Astrocyte (in vitro differentiated cells and primary cell): ENCODE results near the gene ABHD4. TPM values are rescaled to one million over a fixed set of nuclear protein-coding genes. Genes with fewer than 3 reads are reported as not detected.

Source experiments
- DNase-seq: peaks from one replicate; pipeline ENCODE4 v3.0.0-alpha.2; 2010; ENCODE audit warnings: low read depth
- FAIRE-seq: peaks from 2 replicates; lab custom pipeline; 2011; peaks lifted over from hg19 to GRCh38; lab: Jason Lieb, UNC
- H2AFZ ChIP-seq: 2 replicates; pipeline ENCODE4 v1.6.0; 2012; ENCODE audit warnings: low read depth, low read length, inconsistent platforms
- H3K27ac ChIP-seq: 2 replicates; pipeline ENCODE4 v1.5.1; 2011; ENCODE audit warnings: low read depth, low read length, inconsistent platforms
- H3K27me3 ChIP-seq: 2 replicates; pipeline ENCODE4 v1.6.0; 2011; ENCODE audit warnings: low read length, inconsistent platforms; ENCODE audit not compliant: insufficient read depth
- H3K36me3 ChIP-seq: 2 replicates; pipeline ENCODE4 v1.5.1; 2011; ENCODE audit warnings: low read length, inconsistent platforms; ENCODE audit not compliant: insufficient read depth
- H3K4me1 ChIP-seq: 2 replicates; pipeline ENCODE4 v1.5.1; 2011; ENCODE audit warnings: low read length, inconsistent platforms; ENCODE audit not compliant: insufficient read depth
- H3K4me2 ChIP-seq: 2 replicates; pipeline ENCODE4 v1.6.0; 2012; ENCODE audit warnings: low read length, inconsistent platforms
- H3K4me3 ChIP-seq: 2 replicates; pipeline ENCODE4 v1.5.1; 2011; ENCODE audit warnings: low read depth, mild to moderate bottlenecking, low read length, inconsistent platforms; ENCODE audit not compliant: insufficient read depth
- H3K79me2 ChIP-seq: 2 replicates; pipeline ENCODE4 v1.6.0; 2012; ENCODE audit warnings: mild to moderate bottlenecking, low read length, inconsistent platforms; ENCODE audit not compliant: insufficient read depth
- H3K9ac ChIP-seq: 2 replicates; pipeline ENCODE4 v1.6.0; 2012; ENCODE audit warnings: mild to moderate bottlenecking, low read length, inconsistent platforms
- H3K9me3 ChIP-seq: 2 replicates; pipeline ENCODE4 v1.5.1; 2012; ENCODE audit warnings: low read depth, mild to moderate bottlenecking, low read length, inconsistent platforms; ENCODE audit not compliant: insufficient read depth
- H4K20me1 ChIP-seq: 2 replicates; pipeline ENCODE4 v1.6.0; 2012; ENCODE audit warnings: low read length, inconsistent platforms; ENCODE audit not compliant: insufficient read depth
- H3K27ac Mint-ChIP-seq: one replicate; pipeline ENCODE4 v1.8.0; 2021; ENCODE audit warnings: mild to moderate bottlenecking, mixed read lengths; ENCODE audit not compliant: unreplicated experiment
- H3K27me3 Mint-ChIP-seq: one replicate; pipeline ENCODE4 v1.8.0; 2021; ENCODE audit warnings: low read depth, mixed read lengths; ENCODE audit not compliant: unreplicated experiment
- H3K36me3 Mint-ChIP-seq: one replicate; pipeline ENCODE4 v1.8.0; 2021; ENCODE audit warnings: low read depth, mixed read lengths; ENCODE audit not compliant: unreplicated experiment
- H3K4me1 Mint-ChIP-seq: one replicate; pipeline ENCODE4 v1.8.0; 2021; ENCODE audit warnings: low read depth, mixed read lengths; ENCODE audit not compliant: unreplicated experiment
- H3K4me3 Mint-ChIP-seq: one replicate; pipeline ENCODE4 v1.8.0; 2021; ENCODE audit warnings: mild to moderate bottlenecking, moderate library complexity, mixed read lengths; ENCODE audit not compliant: unreplicated experiment
- H3K9me3 Mint-ChIP-seq: one replicate; pipeline ENCODE4 v1.8.0; 2021; ENCODE audit warnings: mild to moderate bottlenecking, mixed read lengths; ENCODE audit not compliant: unreplicated experiment
- EZH2 ChIP-seq: IDR thresholded peaks from 2 replicates; pipeline ENCODE4 v1.6.1; 2012; ENCODE audit warnings: mild to moderate bottlenecking, low read length, inconsistent platforms; ENCODE audit not compliant: insufficient read depth
- total RNA-seq: library from RNA; stranded (reverse); gene quantifications from 2 replicates; pipeline ENCODE4 v1.2.1, GENCODE V29; 2021
- TF ChIP-seq, protein P1 (sequence below): IDR thresholded peaks from 2 replicates; pipeline ENCODE4 v1.5.1; 2011; ENCODE audit warnings: low read depth, mild to moderate bottlenecking, inconsistent platforms, low read length, moderate library complexity; ENCODE audit not compliant: insufficient read depth

Gene ABHD4
- total RNA-seq, 1 donor from 2014 or later: 52.4 TPM

- DNase-seq: no peak
- Mint-ChIP-seq H3K4me1 (peaks cover 56% of the 10 kb centered on the region), H3K27me3 (no peaks in the 10 kb centered on the region), H3K4me3 (no peak overlapping the region), H3K27ac (no peak overlapping the region), H3K36me3 (peaks cover 5% of the 10 kb centered on the region), H3K9me3 (no peaks in the 10 kb centered on the region)
- Histone ChIP-seq H3K27ac (no peak overlapping the region), H3K4me3 (no peak overlapping the region), H2AFZ (no peak overlapping the region), H3K9me3 (no peaks in the 10 kb centered on the region), H3K9ac (no peak overlapping the region), H3K36me3 (peaks cover 32% of the 10 kb centered on the region), H3K4me2 (no peak overlapping the region), H3K27me3 (no peaks in the 10 kb centered on the region), H3K4me1 (peaks cover 13% of the 10 kb centered on the region), H4K20me1 (peaks cover 47% of the 10 kb centered on the region), H3K79me2 (peaks cover 57% of the 10 kb centered on the region)
- TF ChIP-seq, protein P1, sequence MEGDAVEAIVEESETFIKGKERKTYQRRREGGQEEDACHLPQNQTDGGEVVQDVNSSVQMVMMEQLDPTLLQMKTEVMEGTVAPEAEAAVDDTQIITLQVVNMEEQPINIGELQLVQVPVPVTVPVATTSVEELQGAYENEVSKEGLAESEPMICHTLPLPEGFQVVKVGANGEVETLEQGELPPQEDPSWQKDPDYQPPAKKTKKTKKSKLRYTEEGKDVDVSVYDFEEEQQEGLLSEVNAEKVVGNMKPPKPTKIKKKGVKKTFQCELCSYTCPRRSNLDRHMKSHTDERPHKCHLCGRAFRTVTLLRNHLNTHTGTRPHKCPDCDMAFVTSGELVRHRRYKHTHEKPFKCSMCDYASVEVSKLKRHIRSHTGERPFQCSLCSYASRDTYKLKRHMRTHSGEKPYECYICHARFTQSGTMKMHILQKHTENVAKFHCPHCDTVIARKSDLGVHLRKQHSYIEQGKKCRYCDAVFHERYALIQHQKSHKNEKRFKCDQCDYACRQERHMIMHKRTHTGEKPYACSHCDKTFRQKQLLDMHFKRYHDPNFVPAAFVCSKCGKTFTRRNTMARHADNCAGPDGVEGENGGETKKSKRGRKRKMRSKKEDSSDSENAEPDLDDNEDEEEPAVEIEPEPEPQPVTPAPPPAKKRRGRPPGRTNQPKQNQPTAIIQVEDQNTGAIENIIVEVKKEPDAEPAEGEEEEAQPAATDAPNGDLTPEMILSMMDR: no peak
- TF ChIP-seq EZH2: no peak
- FAIRE-seq: no peak
Observed at GRCh38 chr14:22567437-22567836, 30.7 kb upstream of the ABHD4 start.

GRCh38 chr14:22569106-22569736 lies 28.9 kb upstream of the ABHD4 start:
- no peak overlapping the region for H3K27ac ChIP-seq
- peak overlapping the region; percentile 75 for H3K27ac Mint-ChIP-seq
- no peaks in the 10 kb centered on the region for H3K27me3 Mint-ChIP-seq
- H3K4me2 ChIP-seq: no peak overlapping the region
- H3K9ac ChIP-seq: no peak overlapping the region
- DNase-seq (peak; percentile 33), FAIRE-seq (no peak)
- peaks cover 21% of the 10 kb centered on the region for H3K4me1 ChIP-seq
- peaks cover 68% of the 10 kb centered on the region for H3K79me2 ChIP-seq
- H3K36me3 ChIP-seq: peaks cover 30% of the 10 kb centered on the region
- H3K4me1 Mint-ChIP-seq: peaks cover 55% of the 10 kb centered on the region
- no peak overlapping the region for H2AFZ ChIP-seq
- peaks cover 54% of the 10 kb centered on the region for H4K20me1 ChIP-seq
- no peak overlapping the region for H3K4me3 ChIP-seq
- peaks cover 5% of the 10 kb centered on the region for H3K36me3 Mint-ChIP-seq
- H3K4me3 Mint-ChIP-seq: no peak overlapping the region
- TF ChIP-seq, protein P1: no peak
- no peak for TF ChIP-seq EZH2
- no peaks in the 10 kb centered on the region for H3K9me3 ChIP-seq
- no peaks in the 10 kb centered on the region for H3K9me3 Mint-ChIP-seq
- H3K27me3 ChIP-seq: no peaks in the 10 kb centered on the region

DNA sequence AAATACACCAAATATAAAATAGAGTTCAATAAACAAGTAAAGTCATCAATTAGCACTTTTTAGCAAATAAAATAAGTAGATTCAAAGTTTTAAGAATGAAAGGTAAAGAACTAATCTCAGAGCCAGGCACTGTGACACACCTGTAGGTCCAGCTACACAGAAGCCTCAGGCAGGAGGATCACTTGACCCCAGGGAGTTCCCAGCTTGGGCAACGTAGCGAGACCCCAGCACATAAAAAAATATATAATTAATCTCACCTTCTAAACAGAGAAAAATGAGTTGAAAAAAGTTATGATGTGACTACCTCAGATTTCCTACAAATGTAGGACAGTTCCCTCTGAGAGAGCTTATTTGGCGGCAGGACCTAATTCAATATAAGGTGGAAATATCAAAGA lies 28.4 kb upstream of the ABHD4 start:
- peaks cover 55% of the 10 kb centered on the region for H4K20me1 ChIP-seq
- no peak overlapping the region for H3K4me2 ChIP-seq
- no peaks in the 10 kb centered on the region for H3K9me3 ChIP-seq
- H3K4me1 Mint-ChIP-seq: peaks cover 50% of the 10 kb centered on the region
- FAIRE-seq (no peak), DNase-seq (no peak)
- peaks cover 73% of the 10 kb centered on the region for H3K79me2 ChIP-seq
- H3K9ac ChIP-seq: no peak overlapping the region
- H3K4me1 ChIP-seq: peaks cover 21% of the 10 kb centered on the region
- no peaks in the 10 kb centered on the region for H3K27me3 ChIP-seq
- no peak overlapping the region for H3K4me3 Mint-ChIP-seq
- H3K36me3 ChIP-seq: peaks cover 25% of the 10 kb centered on the region
- H3K4me3 ChIP-seq: no peak overlapping the region
- H3K36me3 Mint-ChIP-seq: peaks cover 10% of the 10 kb centered on the region
- H3K27ac ChIP-seq: peak overlapping the region; percentile 6
- H2AFZ ChIP-seq: no peak overlapping the region
- no peak overlapping the region for H3K27ac Mint-ChIP-seq
- no peaks in the 10 kb centered on the region for H3K9me3 Mint-ChIP-seq
- H3K27me3 Mint-ChIP-seq: no peaks in the 10 kb centered on the region
- TF ChIP-seq, protein P1: no peak
- no peak for TF ChIP-seq EZH2
